HepG2 (cell line): ENCODE results near the gene ZDHHC24. TPM values are rescaled to one million over a fixed set of nuclear protein-coding genes. Genes with fewer than 3 reads are reported as not detected.
A peak's percentile ranks its signal among the peaks of the same experiment; 100 is the strongest.

Experiments used
- AKAP8 ChIP-seq: sonication (generic); formaldehyde crosslinking; IDR thresholded peaks from 2 replicates; pipeline ENCODE4 v1.5.1; 2020; ENCODE audit warnings: mild to moderate bottlenecking, missing genetic modification reagents
- ATF1 ChIP-seq: IDR thresholded peaks from 2 replicates; pipeline ENCODE4 v1.6.1; 2016; ENCODE audit warnings: mild to moderate bottlenecking, control low read depth
- BHLHE40 ChIP-seq: IDR thresholded peaks from 2 replicates; pipeline ENCODE4 v1.6.1; 2011; ENCODE audit warnings: low read length, improper control_type of control experiment
- FLYWCH1 ChIP-seq: sonication (generic); formaldehyde crosslinking; IDR thresholded peaks from 2 replicates; pipeline ENCODE4 v1.8.1; 2023; ENCODE audit warnings: mild to moderate bottlenecking, missing genetic modification reagents
- KAT7 ChIP-seq: IDR thresholded peaks from 2 replicates; pipeline ENCODE4 v1.6.1; 2018; ENCODE audit warnings: borderline replicate concordance, missing compliant biosample characterization
- MIER2 ChIP-seq: IDR thresholded peaks from 2 replicates; pipeline ENCODE4 v1.6.1; 2016; ENCODE audit warnings: missing biosample characterization, missing genetic modification reagents
- NFIC ChIP-seq: IDR thresholded peaks from 2 replicates; pipeline ENCODE4 v1.6.1; 2012; ENCODE audit warnings: mild to moderate bottlenecking, low read length, inconsistent platforms
- NFKB2 ChIP-seq: sonication (generic); formaldehyde crosslinking; IDR thresholded peaks from 2 replicates; pipeline ENCODE4 v1.4.0; 2020; ENCODE audit warnings: missing genetic modification reagents, borderline replicate concordance
- NPAS2 ChIP-seq: sonication (generic); formaldehyde crosslinking; IDR thresholded peaks from 2 replicates; pipeline ENCODE4 v1.8.0; 2022; ENCODE audit warnings: mild to moderate bottlenecking, missing genetic modification reagents, borderline replicate concordance
- NR1H2 ChIP-seq: sonication (generic); formaldehyde crosslinking; IDR thresholded peaks from 2 replicates; pipeline ENCODE4 v1.8.1; 2022; ENCODE audit warnings: low read depth, missing genetic modification reagents, borderline replicate concordance
- ZBTB21 ChIP-seq: sonication (generic); formaldehyde crosslinking; IDR thresholded peaks from 2 replicates; pipeline ENCODE4 v1.4.0; 2020; ENCODE audit warnings: missing genetic modification reagents
- ZNF251 ChIP-seq: sonication (generic); formaldehyde crosslinking; IDR thresholded peaks from 2 replicates; pipeline ENCODE4 v1.9.0; 2021; ENCODE audit warnings: mild to moderate bottlenecking, missing genetic modification reagents
- ZNF274 ChIP-seq: sonication (generic); formaldehyde crosslinking; IDR thresholded peaks from 2 replicates; pipeline ENCODE4 v1.5.1; 2020; ENCODE audit warnings: mild to moderate bottlenecking, missing genetic modification reagents
- ZNF354B ChIP-seq: sonication (generic); formaldehyde crosslinking; IDR thresholded peaks from 2 replicates; pipeline ENCODE4 v1.8.0; 2022; ENCODE audit warnings: mild to moderate bottlenecking, missing genetic modification reagents
- ZNF383 ChIP-seq: sonication (generic); formaldehyde crosslinking; IDR thresholded peaks from 2 replicates; pipeline ENCODE4 v1.4.0; 2020; ENCODE audit warnings: missing genetic modification reagents, mild to moderate bottlenecking, borderline replicate concordance
- ZNF546 ChIP-seq: sonication (generic); formaldehyde crosslinking; conservative IDR thresholded peaks from 2 replicates; pipeline ENCODE4 v1.8.1; 2023; ENCODE audit warnings: mild to moderate bottlenecking, missing genetic modification reagents
- ZNF672 ChIP-seq: sonication (generic); formaldehyde crosslinking; IDR thresholded peaks from 2 replicates; pipeline ENCODE4 v1.8.1; 2022; ENCODE audit warnings: missing genetic modification reagents
- ZNF678 ChIP-seq: sonication (generic); formaldehyde crosslinking; IDR thresholded peaks from 2 replicates; pipeline ENCODE4 v1.4.0; 2020; ENCODE audit warnings: mild to moderate bottlenecking, missing genetic modification reagents
- ZNF777 ChIP-seq: sonication (generic); formaldehyde crosslinking; IDR thresholded peaks from 2 replicates; pipeline ENCODE4 v1.4.0; 2020; ENCODE audit warnings: missing genetic modification reagents
- polyA plus RNA-seq, 8 experiments: library from polyadenylated mRNA; depleted of rRNA in 3 of 8; stranded (reverse) in 7 of 8; unstranded in 1 of 8; fragments of >200 nt; fragmentation: Illumina TruSeq in 4 of 8; extraction: Trizol in 4 of 8; gene quantifications; 2 replicates each; pipeline versions ENCODE4 v1.2.1 to v1.2.3, GENCODE V29; 2011 to 2016; ENCODE audit warnings: low read depth in 4 of 8, missing spikeins in 1 of 8, mixed read lengths in 1 of 8; ENCODE audit not compliant: insufficient read depth in 1 of 8
- total RNA-seq, 5 experiments: library from RNA; depleted of rRNA; stranded (reverse); fragments of >200 nt; fragmentation: Illumina TruSeq; extraction: Trizol; gene quantifications; 2 replicates each; pipeline ENCODE4 v1.2.3, GENCODE V29; 2016; ENCODE audit warnings: low read depth in 1 of 5
- TF ChIP-seq, protein P1 (sequence below): fragments of 450-650 bp; IDR thresholded peaks from 2 replicates; pipeline ENCODE4 v1.6.1; 2017
- TF ChIP-seq, protein P2 (sequence below): fragments of 450-650 bp; IDR thresholded peaks from 2 replicates; pipeline ENCODE4 v1.6.1; 2016
- TF ChIP-seq, protein P3 (sequence below): IDR thresholded peaks from 2 replicates; pipeline ENCODE4 v1.6.1; 2016; ENCODE audit warnings: control low read depth
- TF ChIP-seq, protein P4 (sequence below): sonication (generic); formaldehyde crosslinking; IDR thresholded peaks from 2 replicates; pipeline ENCODE4 v1.8.0; 2022; ENCODE audit warnings: mild to moderate bottlenecking, missing genetic modification reagents, borderline replicate concordance
- TF ChIP-seq, protein P5 (sequence below): fragments of 450-650 bp; IDR thresholded peaks from 2 replicates; pipeline ENCODE4 v1.6.1; 2017; ENCODE audit warnings: mild to moderate bottlenecking

The ZDHHC24 gene
- total and polyA plus RNA-seq, 2 of the 13 experiments (the other 11 are each of a cell fraction or from before 2014, with no cell fraction given) = 4.3 TPM

DNA sequence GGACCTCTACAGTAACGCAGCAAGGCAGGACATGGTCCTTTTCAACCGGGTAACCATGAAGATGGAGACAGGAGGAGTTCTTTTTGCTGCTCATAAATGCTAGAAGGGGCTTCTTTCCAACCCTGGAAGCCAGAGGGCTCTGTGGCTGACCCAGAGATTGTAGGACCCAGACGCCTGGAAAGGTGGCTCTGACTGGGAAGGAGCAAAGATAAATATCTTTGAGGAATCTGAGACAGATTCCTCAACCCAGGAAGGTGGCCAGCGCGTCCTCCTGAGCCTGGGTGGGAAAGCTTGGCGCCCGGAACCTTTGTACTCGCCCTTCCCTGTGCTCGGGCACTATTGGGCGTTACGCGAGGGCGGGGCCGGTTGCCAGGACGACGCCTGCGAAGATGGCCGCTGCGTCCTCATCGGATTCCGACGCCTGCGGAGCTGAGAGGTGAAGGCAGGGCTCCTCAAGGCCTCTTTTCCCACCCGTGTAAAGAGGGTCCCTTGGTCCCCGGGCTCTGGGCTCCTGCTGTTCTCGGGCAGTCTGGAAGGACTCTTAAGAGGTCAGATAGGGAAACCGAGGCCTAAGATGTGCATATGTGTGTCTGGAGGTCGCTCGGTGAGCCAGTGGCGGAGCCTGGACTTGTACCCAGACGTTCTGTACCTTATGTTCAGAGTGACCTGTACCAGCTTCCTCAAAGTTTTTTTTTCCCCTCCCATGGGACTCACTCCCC lies 35.4 kb downstream of the ZDHHC24 start, which contains the start of gene BBS1 (continued):
- TF ChIP-seq, protein P1, sequence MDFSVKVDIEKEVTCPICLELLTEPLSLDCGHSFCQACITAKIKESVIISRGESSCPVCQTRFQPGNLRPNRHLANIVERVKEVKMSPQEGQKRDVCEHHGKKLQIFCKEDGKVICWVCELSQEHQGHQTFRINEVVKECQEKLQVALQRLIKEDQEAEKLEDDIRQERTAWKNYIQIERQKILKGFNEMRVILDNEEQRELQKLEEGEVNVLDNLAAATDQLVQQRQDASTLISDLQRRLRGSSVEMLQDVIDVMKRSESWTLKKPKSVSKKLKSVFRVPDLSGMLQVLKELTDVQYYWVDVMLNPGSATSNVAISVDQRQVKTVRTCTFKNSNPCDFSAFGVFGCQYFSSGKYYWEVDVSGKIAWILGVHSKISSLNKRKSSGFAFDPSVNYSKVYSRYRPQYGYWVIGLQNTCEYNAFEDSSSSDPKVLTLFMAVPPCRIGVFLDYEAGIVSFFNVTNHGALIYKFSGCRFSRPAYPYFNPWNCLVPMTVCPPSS = no peak
- TF ChIP-seq, protein P2, sequence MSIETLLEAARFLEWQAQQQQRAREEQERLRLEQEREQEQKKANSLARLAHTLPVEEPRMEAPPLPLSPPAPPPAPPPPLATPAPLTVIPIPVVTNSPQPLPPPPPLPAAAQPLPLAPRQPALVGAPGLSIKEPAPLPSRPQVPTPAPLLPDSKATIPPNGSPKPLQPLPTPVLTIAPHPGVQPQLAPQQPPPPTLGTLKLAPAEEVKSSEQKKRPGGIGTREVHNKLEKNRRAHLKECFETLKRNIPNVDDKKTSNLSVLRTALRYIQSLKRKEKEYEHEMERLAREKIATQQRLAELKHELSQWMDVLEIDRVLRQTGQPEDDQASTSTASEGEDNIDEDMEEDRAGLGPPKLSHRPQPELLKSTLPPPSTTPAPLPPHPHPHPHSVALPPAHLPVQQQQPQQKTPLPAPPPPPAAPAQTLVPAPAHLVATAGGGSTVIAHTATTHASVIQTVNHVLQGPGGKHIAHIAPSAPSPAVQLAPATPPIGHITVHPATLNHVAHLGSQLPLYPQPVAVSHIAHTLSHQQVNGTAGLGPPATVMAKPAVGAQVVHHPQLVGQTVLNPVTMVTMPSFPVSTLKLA = no peak
- TF ChIP-seq ZNF546 (CRISPR knock-in tag) (0 out of 2 replicates have a peak, but pooled peaks have one; percentile 71), KAT7 (peak; percentile 73; the same call in 1 of the 2 replicates), ZNF383 (CRISPR knock-in tag) (no peak), MIER2 (CRISPR knock-in tag) (no peak), FLYWCH1 (CRISPR knock-in tag) (no peak), NFIC (no peak), NR1H2 (CRISPR knock-in tag) (0 out of 2 replicates have a peak, but pooled peaks have one; percentile 23), ZNF678 (no peak), NFKB2 (CRISPR knock-in tag) (peak; percentile 79; the same call in 1 of the 2 replicates), AKAP8 (CRISPR knock-in tag) (peak; percentile 82; the same call in 1 of the 2 replicates), ZNF354B (CRISPR knock-in tag) (no peak), NPAS2 (no peak), ZNF251 (CRISPR knock-in tag) (no peak), ZNF274 (no peak; the same call in 1 of the 2 replicates), ZNF777 (CRISPR knock-in tag) (0 out of 2 replicates have a peak, but pooled peaks have one; percentile 32), ZNF672 (CRISPR knock-in tag) (no peak), ATF1 (CRISPR knock-in tag) (no peak), ZBTB21 (CRISPR knock-in tag) (no peak), BHLHE40 (no peak)
- TF ChIP-seq, protein P3, sequence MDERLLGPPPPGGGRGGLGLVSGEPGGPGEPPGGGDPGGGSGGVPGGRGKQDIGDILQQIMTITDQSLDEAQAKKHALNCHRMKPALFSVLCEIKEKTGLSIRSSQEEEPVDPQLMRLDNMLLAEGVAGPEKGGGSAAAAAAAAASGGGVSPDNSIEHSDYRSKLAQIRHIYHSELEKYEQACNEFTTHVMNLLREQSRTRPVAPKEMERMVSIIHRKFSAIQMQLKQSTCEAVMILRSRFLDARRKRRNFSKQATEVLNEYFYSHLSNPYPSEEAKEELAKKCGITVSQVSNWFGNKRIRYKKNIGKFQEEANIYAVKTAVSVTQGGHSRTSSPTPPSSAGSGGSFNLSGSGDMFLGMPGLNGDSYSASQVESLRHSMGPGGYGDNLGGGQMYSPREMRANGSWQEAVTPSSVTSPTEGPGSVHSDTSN (CRISPR knock-in tag) = no peak
- TF ChIP-seq, protein P4, sequence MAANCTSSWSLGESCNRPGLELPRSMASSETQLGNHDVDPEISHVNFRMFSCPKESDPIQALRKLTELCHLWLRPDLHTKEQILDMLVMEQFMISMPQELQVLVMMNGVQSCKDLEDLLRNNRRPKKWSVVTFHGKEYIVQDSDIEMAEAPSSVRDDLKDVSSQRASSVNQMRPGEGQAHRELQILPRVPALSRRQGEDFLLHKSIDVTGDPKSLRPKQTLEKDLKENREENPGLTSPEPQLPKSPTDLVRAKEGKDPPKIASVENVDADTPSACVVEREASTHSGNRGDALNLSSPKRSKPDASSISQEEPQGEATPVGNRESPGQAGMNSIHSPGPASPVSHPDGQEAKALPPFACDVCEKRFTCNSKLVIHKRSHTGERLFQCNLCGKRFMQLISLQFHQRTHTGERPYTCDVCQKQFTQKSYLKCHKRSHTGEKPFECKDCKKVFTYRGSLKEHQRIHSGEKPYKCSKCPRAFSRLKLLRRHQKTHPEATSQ (CRISPR knock-in tag) = no peak
- TF ChIP-seq, protein P5, sequence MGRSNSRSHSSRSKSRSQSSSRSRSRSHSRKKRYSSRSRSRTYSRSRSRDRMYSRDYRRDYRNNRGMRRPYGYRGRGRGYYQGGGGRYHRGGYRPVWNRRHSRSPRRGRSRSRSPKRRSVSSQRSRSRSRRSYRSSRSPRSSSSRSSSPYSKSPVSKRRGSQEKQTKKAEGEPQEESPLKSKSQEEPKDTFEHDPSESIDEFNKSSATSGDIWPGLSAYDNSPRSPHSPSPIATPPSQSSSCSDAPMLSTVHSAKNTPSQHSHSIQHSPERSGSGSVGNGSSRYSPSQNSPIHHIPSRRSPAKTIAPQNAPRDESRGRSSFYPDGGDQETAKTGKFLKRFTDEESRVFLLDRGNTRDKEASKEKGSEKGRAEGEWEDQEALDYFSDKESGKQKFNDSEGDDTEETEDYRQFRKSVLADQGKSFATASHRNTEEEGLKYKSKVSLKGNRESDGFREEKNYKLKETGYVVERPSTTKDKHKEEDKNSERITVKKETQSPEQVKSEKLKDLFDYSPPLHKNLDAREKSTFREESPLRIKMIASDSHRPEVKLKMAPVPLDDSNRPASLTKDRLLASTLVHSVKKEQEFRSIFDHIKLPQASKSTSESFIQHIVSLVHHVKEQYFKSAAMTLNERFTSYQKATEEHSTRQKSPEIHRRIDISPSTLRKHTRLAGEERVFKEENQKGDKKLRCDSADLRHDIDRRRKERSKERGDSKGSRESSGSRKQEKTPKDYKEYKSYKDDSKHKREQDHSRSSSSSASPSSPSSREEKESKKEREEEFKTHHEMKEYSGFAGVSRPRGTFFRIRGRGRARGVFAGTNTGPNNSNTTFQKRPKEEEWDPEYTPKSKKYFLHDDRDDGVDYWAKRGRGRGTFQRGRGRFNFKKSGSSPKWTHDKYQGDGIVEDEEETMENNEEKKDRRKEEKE = no peak
